Neural progenitor cell (in vitro differentiated cells): ENCODE data around the gene LTBP3.

ENCODE experiments used
- EZH2 ChIP-seq: fragments of 200-600 bp; sonication (generic); IDR thresholded peaks from 2 replicates; pipeline ENCODE4 v1.6.1; 2017; ENCODE audit warnings: antibody characterized with exemption, mild to moderate bottlenecking, moderate library complexity
- TF ChIP-seq, protein P1 (sequence below): fragments of 200-600 bp; sonication (generic); IDR thresholded peaks from 2 replicates; pipeline ENCODE4 v1.5.1; 2017; ENCODE audit warnings: antibody characterized with exemption, mild to moderate bottlenecking

DNA sequence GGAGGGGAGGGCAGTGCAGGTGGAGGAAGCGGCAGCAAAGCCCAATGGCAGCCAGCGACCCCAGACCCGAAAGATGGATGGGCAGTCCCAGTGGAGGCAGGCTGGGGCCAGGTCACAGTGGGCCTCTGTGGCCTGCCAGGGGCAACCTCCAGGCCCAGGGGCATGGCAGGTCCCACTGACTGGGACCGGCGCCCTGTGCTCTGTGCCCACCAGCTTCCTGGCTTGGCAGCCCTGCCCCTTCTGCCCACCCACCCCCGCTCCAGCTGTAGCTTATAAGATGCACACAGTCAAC, 41.7 kb upstream of the LTBP3 start:
- TF ChIP-seq, protein P1, sequence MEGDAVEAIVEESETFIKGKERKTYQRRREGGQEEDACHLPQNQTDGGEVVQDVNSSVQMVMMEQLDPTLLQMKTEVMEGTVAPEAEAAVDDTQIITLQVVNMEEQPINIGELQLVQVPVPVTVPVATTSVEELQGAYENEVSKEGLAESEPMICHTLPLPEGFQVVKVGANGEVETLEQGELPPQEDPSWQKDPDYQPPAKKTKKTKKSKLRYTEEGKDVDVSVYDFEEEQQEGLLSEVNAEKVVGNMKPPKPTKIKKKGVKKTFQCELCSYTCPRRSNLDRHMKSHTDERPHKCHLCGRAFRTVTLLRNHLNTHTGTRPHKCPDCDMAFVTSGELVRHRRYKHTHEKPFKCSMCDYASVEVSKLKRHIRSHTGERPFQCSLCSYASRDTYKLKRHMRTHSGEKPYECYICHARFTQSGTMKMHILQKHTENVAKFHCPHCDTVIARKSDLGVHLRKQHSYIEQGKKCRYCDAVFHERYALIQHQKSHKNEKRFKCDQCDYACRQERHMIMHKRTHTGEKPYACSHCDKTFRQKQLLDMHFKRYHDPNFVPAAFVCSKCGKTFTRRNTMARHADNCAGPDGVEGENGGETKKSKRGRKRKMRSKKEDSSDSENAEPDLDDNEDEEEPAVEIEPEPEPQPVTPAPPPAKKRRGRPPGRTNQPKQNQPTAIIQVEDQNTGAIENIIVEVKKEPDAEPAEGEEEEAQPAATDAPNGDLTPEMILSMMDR, result no peak
- no peak for TF ChIP-seq EZH2
